H9 (cell line): Measurements from ENCODE around the gene MGLL. TPM values are rescaled to one million over a fixed set of nuclear protein-coding genes. Genes with fewer than 3 reads are reported as not detected.

Experiments used
- DNase-seq: peaks from one replicate; pipeline ENCODE4 v3.0.0-alpha.2; 2017
- H2AFZ ChIP-seq: one replicate; pipeline ENCODE4 v1.6.1; 2013; ENCODE audit warnings: mild to moderate bottlenecking, low read length, control low read depth, moderate library complexity
- H2AK5ac ChIP-seq: 2 replicates; pipeline ENCODE4 v1.6.1; 2013; ENCODE audit warnings: low read length, control low read depth, mixed read lengths; ENCODE audit not compliant: insufficient read length
- H2BK120ac ChIP-seq: one replicate; pipeline ENCODE4 v1.6.1; 2013; ENCODE audit warnings: low read depth, mild to moderate bottlenecking, low read length, control low read depth, inconsistent platforms; ENCODE audit not compliant: poor library complexity, severe bottlenecking
- H2BK12ac ChIP-seq: 2 replicates; pipeline ENCODE4 v1.6.1; 2013; ENCODE audit warnings: low read length, control low read depth, mixed read lengths, low read depth; ENCODE audit not compliant: insufficient read length
- H2BK15ac ChIP-seq: 2 replicates; pipeline ENCODE4 v1.6.1; 2013; ENCODE audit warnings: low read depth, low read length, control low read depth
- H2BK20ac ChIP-seq: one replicate; pipeline ENCODE4 v1.6.1; 2013; ENCODE audit warnings: low read depth, mild to moderate bottlenecking, low read length, control low read depth, inconsistent platforms; ENCODE audit not compliant: poor library complexity, severe bottlenecking
- H2BK5ac ChIP-seq: 2 replicates; pipeline ENCODE4 v1.6.1; 2013; ENCODE audit warnings: low read length, control low read depth, mixed read lengths; ENCODE audit not compliant: insufficient read length
- H3K14ac ChIP-seq: 2 replicates; pipeline ENCODE4 v1.6.1; 2013; ENCODE audit warnings: low read length, control low read depth; ENCODE audit not compliant: insufficient read depth
- H3K18ac ChIP-seq: 2 replicates; pipeline ENCODE4 v1.6.1; 2013; ENCODE audit warnings: low read depth, mild to moderate bottlenecking, mixed read lengths, low read length, control low read depth; ENCODE audit not compliant: insufficient read length
- H3K23ac ChIP-seq: 2 replicates; pipeline ENCODE4 v1.6.1; 2013; ENCODE audit warnings: low read length, control low read depth, mixed read lengths, low read depth; ENCODE audit not compliant: insufficient read length
- H3K23me2 ChIP-seq: 2 replicates; pipeline ENCODE4 v1.6.1; 2013; ENCODE audit warnings: low read depth, mild to moderate bottlenecking, mixed read lengths, low read length, control low read depth; ENCODE audit not compliant: insufficient read length, poor library complexity, severe bottlenecking
- H3K27ac ChIP-seq: 2 replicates; pipeline ENCODE4 v1.5.1; 2013; ENCODE audit warnings: low read length, control low read depth, mixed read lengths, low read depth; ENCODE audit not compliant: insufficient read length
- H3K27me3 ChIP-seq: 2 replicates; pipeline ENCODE4 v1.6.1; 2013; ENCODE audit warnings: low read length, control low read depth, inconsistent platforms; ENCODE audit not compliant: insufficient read depth
- H3K4ac ChIP-seq: 2 replicates; pipeline ENCODE4 v1.6.1; 2013; ENCODE audit warnings: low read depth, mild to moderate bottlenecking, control low read depth, inconsistent platforms, low read length, moderate library complexity
- H3K4me1 ChIP-seq: 2 replicates; pipeline ENCODE4 v1.6.1; 2013; ENCODE audit warnings: low read length, control low read depth, inconsistent platforms; ENCODE audit not compliant: insufficient read depth
- H3K4me2 ChIP-seq: 2 replicates; pipeline ENCODE4 v1.6.1; 2013; ENCODE audit warnings: low read length, control low read depth, mixed read lengths; ENCODE audit not compliant: insufficient read length, insufficient read depth
- H3K56ac ChIP-seq: 2 replicates; pipeline ENCODE4 v1.6.1; 2013; ENCODE audit warnings: low read depth, mild to moderate bottlenecking, mixed read lengths, low read length, control low read depth; ENCODE audit not compliant: insufficient read length
- H3K79me1 ChIP-seq: 2 replicates; pipeline ENCODE4 v1.6.1; 2013; ENCODE audit warnings: low read depth, mild to moderate bottlenecking, moderate library complexity, low read length, control low read depth, inconsistent platforms; ENCODE audit not compliant: insufficient read depth, poor library complexity, severe bottlenecking
- H3K79me2 ChIP-seq: 2 replicates; pipeline ENCODE4 v1.6.1; 2013; ENCODE audit warnings: low read length, control low read depth, inconsistent platforms; ENCODE audit not compliant: insufficient read depth
- H3K9ac ChIP-seq: 2 replicates; pipeline ENCODE4 v1.6.1; 2013; ENCODE audit warnings: low read length, control low read depth, mixed read lengths; ENCODE audit not compliant: insufficient read length; ENCODE audit errors: extremely low read depth
- H3K9me3 ChIP-seq: one replicate; pipeline ENCODE4 v1.6.1; 2013; ENCODE audit warnings: low read depth, low read length, inconsistent platforms; ENCODE audit not compliant: control insufficient read depth
- H3T11ph ChIP-seq: one replicate; pipeline ENCODE4 v1.6.1; 2013; ENCODE audit warnings: mild to moderate bottlenecking, low read length, control low read depth, inconsistent platforms
- H4K20me1 ChIP-seq: one replicate; pipeline ENCODE4 v1.6.1; 2013; ENCODE audit not compliant: control insufficient read depth, insufficient read length, insufficient read depth
- H4K5ac ChIP-seq: 2 replicates; pipeline ENCODE4 v1.6.1; 2013; ENCODE audit warnings: low read depth, mild to moderate bottlenecking, mixed read lengths, low read length, control low read depth; ENCODE audit not compliant: insufficient read length
- H4K8ac ChIP-seq: replicated peaks from 2 replicates; pipeline ENCODE4 v1.6.1; 2013; ENCODE audit warnings: low read length, control low read depth, mixed read lengths, low read depth; ENCODE audit not compliant: insufficient read length
- H4K91ac ChIP-seq: 2 replicates; pipeline ENCODE4 v1.6.1; 2013; ENCODE audit warnings: low read depth, mild to moderate bottlenecking, moderate library complexity, mixed read lengths, low read length, control low read depth; ENCODE audit not compliant: insufficient read length
- H3K27ac Mint-ChIP-seq, 3 experiments: 2 replicates in 2 of 3; 3 replicates in 1 of 3; pipeline ENCODE4 v1.8.0; 2020 to 2021; ENCODE audit warnings: mixed read lengths in 3 of 3, mild to moderate bottlenecking in 1 of 3, moderate library complexity in 1 of 3
- H3K27me3 Mint-ChIP-seq: 2 replicates; pipeline ENCODE4 v1.8.0; 2021; ENCODE audit warnings: low read depth, mild to moderate bottlenecking, moderate library complexity, mixed read lengths
- H3K36me3 Mint-ChIP-seq, 3 experiments: 2 replicates in 2 of 3; 3 replicates in 1 of 3; pipeline ENCODE4 v1.8.0; 2020 to 2021; ENCODE audit warnings: low read depth in 3 of 3, mixed read lengths in 3 of 3; ENCODE audit not compliant: insufficient read depth in 1 of 3
- H3K4me1 Mint-ChIP-seq, 2 experiments: 2 replicates each; pipeline ENCODE4 v1.8.0; 2020; ENCODE audit warnings: mixed read lengths in 2 of 2
- H3K4me3 Mint-ChIP-seq, 2 experiments: 2 replicates in 1 of 2; 3 replicates in 1 of 2; pipeline ENCODE4 v1.8.0; 2020 to 2021; ENCODE audit warnings: mild to moderate bottlenecking in 2 of 2, mixed read lengths in 2 of 2, moderate library complexity in 1 of 2
- H3K9me3 Mint-ChIP-seq, 2 experiments: 2 replicates in 1 of 2; 3 replicates in 1 of 2; pipeline ENCODE4 v1.8.0; 2020; ENCODE audit warnings: mild to moderate bottlenecking in 2 of 2, mixed read lengths in 2 of 2, moderate library complexity in 1 of 2
- CTCF ChIP-seq: fragments of 200-600 bp; sonication (generic); conservative IDR thresholded peaks from 3 replicates; pipeline ENCODE4 v1.8.0; 2021; ENCODE audit warnings: antibody characterized with exemption, mild to moderate bottlenecking
- WGBS: extraction: QIAGEN DNeasy Blood & Tissue Kit; methylation state at CpG from one replicate; pipeline ENCODE4 v1.1.7; 2013; ENCODE audit warnings: missing lambda C conversion rate, low lambda C conversion rate, mixed read lengths; ENCODE audit not compliant: insufficient read length; ENCODE audit errors: extremely low coverage; 5-methylcytosine and 5-hydroxymethylcytosine counted together
- total RNA-seq: library from RNA; stranded (reverse); gene quantifications from 2 replicates; pipeline ENCODE4 v1.2.1, GENCODE V29; 2021

Gene MGLL
- total RNA-seq, 1 experiment from 2014 or later, result 0.11 TPM

- no peak overlapping the region for H3K9ac ChIP-seq
- H2BK5ac ChIP-seq, result no peak overlapping the region
- H4K8ac ChIP-seq, result no peak overlapping the region
- no peak for DNase-seq
- H3K4me2 ChIP-seq, result no peak overlapping the region
- no peak overlapping the region for H4K5ac ChIP-seq
- H3K14ac ChIP-seq, result no peak overlapping the region
- H3K4ac ChIP-seq, result no peak overlapping the region
- no peak overlapping the region for H2AK5ac ChIP-seq
- Mint-ChIP-seq H3K4me3 (no peak overlapping the region), H3K4me1 (no peaks in the 10 kb centered on the region), H3K9me3 (no peaks in the 10 kb centered on the region), H3K27me3 (no peaks in the 10 kb centered on the region), H3K27ac (no peak overlapping the region), H3K36me3 (peaks cover 7 to 26% (median 17%) of the 10 kb centered on the region in 3 experiments; a peak in 6 of 7 replicates)
- no peak for TF ChIP-seq CTCF
- H3K79me1 ChIP-seq, result no peaks in the 10 kb centered on the region
- H2BK15ac ChIP-seq, result no peak overlapping the region
- H3K27me3 ChIP-seq, result no peaks in the 10 kb centered on the region
- no peak overlapping the region for H3K27ac ChIP-seq
- H3K4me1 ChIP-seq, result no peaks in the 10 kb centered on the region
- no peak overlapping the region for H3K18ac ChIP-seq
- no peak overlapping the region for H2BK120ac ChIP-seq
- no CpG with 5 or more reads among the region's 5 CpGs for WGBS
- no peak overlapping the region for H3T11ph ChIP-seq
- no peaks in the 10 kb centered on the region for H3K79me2 ChIP-seq
- no peak overlapping the region for H2AFZ ChIP-seq
- H3K23me2 ChIP-seq, result no peaks in the 10 kb centered on the region
- no peak overlapping the region for H3K56ac ChIP-seq
- H3K9me3 ChIP-seq, result no peaks in the 10 kb centered on the region
- no peak overlapping the region for H2BK20ac ChIP-seq
- H2BK12ac ChIP-seq, result no peak overlapping the region
- H4K91ac ChIP-seq, result no peak overlapping the region
- H4K20me1 ChIP-seq, result no peaks in the 10 kb centered on the region
- H3K23ac ChIP-seq, result no peak overlapping the region
These were observed 159.2 kb downstream of the MGLL start for GRCh38 chr3:127663151-127663550.
